Adipocyte (in vitro differentiated cells): ENCODE data around the gene SIGLEC8.
"Not testable (repeated sequence)": the region's sequence is repeated elsewhere in the genome, so short reads cannot be mapped to it uniquely, and the experiment has no call there.

Experiments used
- DNase-seq: peaks from one replicate; pipeline ENCODE4 v3.0.0-alpha.2; 2015; ENCODE audit warnings: low read depth
- H3K27me3 ChIP-seq: replicated peaks from 2 replicates; pipeline ENCODE4 v1.7.0; 2013; ENCODE audit warnings: mild to moderate bottlenecking, low read length, moderate library complexity; ENCODE audit not compliant: control insufficient read depth, insufficient read depth
- H3K36me3 ChIP-seq: 2 replicates; pipeline ENCODE4 v1.7.0; 2013; ENCODE audit warnings: low read length, mild to moderate bottlenecking, moderate library complexity; ENCODE audit not compliant: control insufficient read depth, insufficient read depth, severe bottlenecking
- H3K4me1 ChIP-seq: 2 replicates; pipeline ENCODE4 v1.7.0; 2013; ENCODE audit warnings: mild to moderate bottlenecking, low read length, moderate library complexity; ENCODE audit not compliant: control insufficient read depth, insufficient read depth
- H3K4me3 ChIP-seq: 2 replicates; pipeline ENCODE4 v1.7.0; 2013; ENCODE audit warnings: mild to moderate bottlenecking, low read length, moderate library complexity
- H3K9ac ChIP-seq: 2 replicates; pipeline ENCODE4 v1.7.0; 2013; ENCODE audit warnings: mild to moderate bottlenecking, low read length, moderate library complexity
- H3K9me3 ChIP-seq: 2 replicates; pipeline ENCODE4 v1.7.0; 2013; ENCODE audit warnings: mild to moderate bottlenecking, low read length, moderate library complexity; ENCODE audit not compliant: control insufficient read depth

SIGLEC8 gene

DNA sequence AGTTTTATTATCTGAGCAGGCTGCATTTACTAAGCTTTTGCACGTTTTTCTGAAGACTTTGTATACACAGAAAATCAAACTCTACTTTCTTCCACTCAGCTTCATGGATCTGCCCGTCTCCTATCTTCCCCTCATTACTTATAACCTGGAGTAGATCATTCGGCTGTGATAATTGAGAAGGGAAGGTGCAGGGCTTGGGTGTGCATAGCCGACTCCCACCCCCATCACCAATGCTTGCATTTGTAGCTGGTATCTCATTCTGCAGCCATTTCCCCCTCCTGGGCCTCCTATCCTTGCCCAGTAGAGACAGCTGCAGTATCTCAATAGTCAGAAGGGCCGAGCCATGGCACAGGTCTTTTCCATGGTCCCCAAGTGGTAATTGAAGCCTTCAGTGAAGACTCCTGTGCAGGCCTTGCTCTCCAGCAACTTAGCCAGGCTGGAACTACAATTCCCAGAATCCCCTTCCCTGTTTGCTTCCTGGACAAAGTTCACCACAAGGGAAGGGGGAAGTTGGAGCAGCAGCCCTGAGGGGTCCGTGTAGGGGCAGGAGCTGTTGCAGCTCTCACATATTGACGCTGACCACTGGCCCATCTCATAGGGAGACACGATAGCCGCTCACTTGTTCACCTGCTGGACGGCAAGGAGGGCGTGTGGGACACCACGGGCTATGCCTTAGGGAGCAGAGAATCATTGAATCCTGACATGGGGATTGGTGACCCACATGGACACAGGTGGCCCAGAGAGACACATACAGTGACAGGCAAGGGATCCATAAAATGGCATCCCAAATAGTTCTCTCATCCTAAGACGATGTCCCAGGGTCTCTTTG is 2.1 kb upstream of the SIGLEC8 start:
- H3K9me3 ChIP-seq = no peaks in the 10 kb centered on the region
- DNase-seq = peak; percentile 7
- H3K4me1 ChIP-seq = no peaks in the 10 kb centered on the region
- H3K36me3 ChIP-seq = no peaks in the 10 kb centered on the region
- peaks cover 20% of the 10 kb centered on the region for H3K27me3 ChIP-seq
- peak overlapping the region; percentile 49 for H3K4me3 ChIP-seq
- H3K9ac ChIP-seq = no peak overlapping the region

DNA sequence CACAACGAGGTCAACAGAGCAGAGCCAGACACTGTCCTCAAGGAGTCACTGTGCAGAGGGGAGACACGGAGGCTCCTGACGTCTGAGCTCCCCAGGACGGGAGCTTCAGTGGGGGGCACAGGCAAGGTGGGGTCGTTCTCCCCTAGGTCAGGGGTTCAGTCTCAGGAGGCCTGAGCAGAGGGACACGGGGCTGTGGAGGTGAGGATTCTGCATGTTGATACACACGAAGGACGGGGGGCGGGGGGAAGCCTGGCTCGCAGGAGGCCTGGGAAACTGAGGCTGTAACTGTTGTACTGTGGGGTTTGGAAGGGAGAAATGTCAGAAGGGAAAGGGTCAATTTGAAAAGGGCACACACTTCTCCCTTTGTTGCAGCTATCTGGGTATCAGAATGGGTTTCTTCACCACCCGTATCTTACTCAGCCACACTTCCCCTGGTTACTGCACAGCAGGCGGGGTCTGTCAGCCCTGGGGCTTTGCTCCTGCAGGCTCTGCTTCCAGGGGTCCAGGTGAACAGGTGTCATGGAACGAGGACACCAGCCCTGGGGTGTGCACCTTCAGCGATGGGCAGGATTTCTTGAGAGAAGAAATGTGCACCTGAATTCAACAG is 748 bp upstream of the SIGLEC8 start:
- H3K27me3 ChIP-seq = peaks cover 20% of the 10 kb centered on the region
- no peak overlapping the region for H3K4me3 ChIP-seq
- no peaks in the 10 kb centered on the region for H3K4me1 ChIP-seq
- no peak for DNase-seq
- no peaks in the 10 kb centered on the region for H3K36me3 ChIP-seq
- H3K9me3 ChIP-seq = no peaks in the 10 kb centered on the region
- H3K9ac ChIP-seq = no peak overlapping the region

DNA sequence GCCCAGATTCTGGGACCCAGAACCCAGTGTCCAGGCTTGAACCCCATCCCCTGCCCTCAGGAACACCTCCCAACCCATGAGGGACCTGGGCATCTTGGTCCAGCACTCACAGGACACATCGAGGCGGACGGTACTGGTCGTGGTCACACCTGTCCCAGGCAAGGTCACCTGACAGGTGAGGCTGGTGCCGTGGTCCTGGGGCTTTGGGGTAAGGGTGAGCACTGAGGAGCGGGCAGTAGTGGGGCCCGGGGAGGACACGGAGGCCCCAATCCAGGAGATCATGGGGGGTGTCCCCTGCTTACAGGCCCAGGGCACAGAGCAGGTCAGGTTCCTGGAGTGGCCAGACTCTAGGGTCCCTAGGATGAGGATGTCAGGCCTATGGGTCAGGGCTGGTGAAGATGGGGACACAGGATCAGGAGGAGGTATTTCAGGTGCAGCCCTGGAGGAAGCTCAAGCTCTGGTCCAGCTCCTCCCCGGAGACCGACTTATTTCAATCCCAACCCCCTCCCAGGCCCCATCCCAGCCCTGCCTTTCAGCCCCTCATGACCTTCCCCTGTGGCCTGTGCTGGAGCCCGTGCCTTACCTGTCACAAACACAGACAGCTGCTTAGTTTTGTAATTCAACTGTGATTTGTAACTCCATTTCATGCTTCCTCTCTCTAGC is 772 bp downstream of the SIGLEC8 start:
- Histone ChIP-seq H3K4me1 (no peaks in the 10 kb centered on the region), H3K9me3 (no peaks in the 10 kb centered on the region), H3K4me3 (no peak overlapping the region), H3K9ac (no peak overlapping the region), H3K36me3 (no peaks in the 10 kb centered on the region), H3K27me3 (peaks cover 14% of the 10 kb centered on the region)
- DNase-seq = no peak

DNA sequence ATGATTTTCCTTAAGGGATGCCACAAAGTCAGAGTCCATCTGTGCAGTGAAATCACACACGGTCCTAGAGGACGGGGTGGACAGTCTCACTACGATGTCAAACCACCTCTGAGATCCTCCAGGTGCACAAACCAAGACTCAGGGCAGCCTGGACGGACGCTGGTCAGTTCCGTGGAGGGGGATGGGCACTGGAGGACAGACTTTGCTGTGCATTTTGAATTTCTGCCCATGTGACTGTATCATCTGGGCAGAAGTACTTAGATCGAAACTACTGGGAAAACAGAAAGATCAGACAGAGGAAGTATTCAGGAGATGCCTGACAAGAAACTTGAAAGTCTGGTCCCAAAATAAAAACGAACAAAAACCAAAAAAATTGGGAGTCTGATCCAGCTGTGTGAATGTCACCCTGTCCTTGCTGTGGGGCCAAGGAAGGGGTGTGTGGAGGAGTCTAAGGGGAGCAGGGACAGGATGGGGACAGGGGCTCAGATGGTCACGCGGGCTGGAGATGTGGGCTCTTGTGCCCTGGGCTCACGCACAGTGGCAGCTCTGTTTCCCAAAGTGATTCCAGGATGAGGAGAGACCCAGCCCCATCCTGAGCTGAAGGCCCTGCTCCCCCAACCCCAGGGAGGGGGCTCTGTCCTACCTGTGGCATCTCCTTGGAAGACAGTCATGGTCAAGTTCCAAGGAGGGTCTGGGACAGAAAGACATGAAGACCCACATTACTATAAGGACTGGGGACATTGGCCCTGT is 1.5 kb downstream of the SIGLEC8 start:
- H3K4me3 ChIP-seq = no peak overlapping the region
- no peak for DNase-seq
- no peaks in the 10 kb centered on the region for H3K36me3 ChIP-seq

DNA sequence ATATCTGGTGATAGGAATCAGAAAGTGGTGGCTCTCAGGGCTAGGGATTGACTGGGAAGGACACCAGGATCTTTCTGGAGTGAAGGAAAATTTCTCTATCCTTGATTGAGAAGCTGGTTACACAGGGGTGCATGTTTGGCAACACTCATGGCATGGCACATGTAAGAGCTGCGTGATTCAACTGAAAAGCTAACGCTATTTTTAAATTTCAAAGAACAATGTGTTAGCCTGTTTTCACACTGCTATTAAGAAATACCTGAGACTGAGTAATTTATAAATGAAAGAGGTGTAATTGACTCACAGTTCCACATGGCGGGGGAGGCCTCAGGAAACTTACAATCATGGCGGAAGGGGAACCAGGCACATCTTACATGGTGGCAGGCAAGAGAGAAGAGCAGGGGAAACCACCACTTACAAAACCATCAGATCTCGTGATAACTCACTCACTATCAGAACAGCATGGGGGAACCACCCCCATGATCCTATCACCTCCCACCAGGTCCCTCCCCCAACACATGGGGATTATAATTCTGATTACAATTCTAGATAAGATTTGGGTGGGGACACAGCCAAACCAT is 7.4 kb downstream of the SIGLEC8 start:
- H3K27me3 ChIP-seq = no peaks in the 10 kb centered on the region
- no peak for DNase-seq
- H3K9ac ChIP-seq = no peak overlapping the region
- no peaks in the 10 kb centered on the region for H3K36me3 ChIP-seq
- H3K9me3 ChIP-seq = no peaks in the 10 kb centered on the region
- no peaks in the 10 kb centered on the region for H3K4me1 ChIP-seq
- no peak overlapping the region for H3K4me3 ChIP-seq

More for the DNA sequence above, 1.5 kb downstream of the SIGLEC8 start:
- Histone ChIP-seq H3K9ac (no peak overlapping the region), H3K9me3 (no peaks in the 10 kb centered on the region), H3K27me3 (peaks cover 9% of the 10 kb centered on the region), H3K4me1 (no peaks in the 10 kb centered on the region)

DNA sequence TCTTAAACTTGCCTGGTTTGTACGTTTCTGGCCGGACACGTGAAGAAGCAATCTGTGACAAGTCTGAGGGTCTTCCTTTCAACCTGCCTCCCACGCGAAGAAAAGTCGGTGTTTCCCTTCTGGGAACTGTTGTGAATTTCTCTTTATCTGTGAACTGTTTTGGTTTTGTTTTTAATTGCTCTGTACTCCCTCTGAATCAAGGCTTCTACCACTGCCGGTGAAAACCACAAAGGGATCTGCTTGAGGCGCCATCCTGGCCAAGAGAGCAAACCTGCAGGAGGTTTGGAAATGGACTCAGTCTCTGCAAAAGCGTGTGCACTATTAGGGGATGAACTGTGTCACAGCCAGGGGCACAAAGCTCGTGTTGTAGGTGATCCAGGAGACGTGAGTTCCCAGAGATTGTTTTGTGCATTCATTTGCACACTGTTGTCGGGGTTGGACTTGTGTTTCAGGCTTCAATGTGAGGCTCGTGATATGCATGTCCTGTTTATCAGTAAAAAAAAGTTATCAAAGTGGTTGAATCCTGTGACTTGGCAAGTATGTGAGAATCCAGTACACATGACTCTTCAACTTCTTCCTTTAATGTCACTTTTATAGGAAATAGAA is 9.7 kb downstream of the SIGLEC8 start:
- Histone ChIP-seq H3K4me1 (no peaks in the 10 kb centered on the region), H3K4me3 (no peak overlapping the region), H3K9me3 (no peaks in the 10 kb centered on the region), H3K9ac (no peak overlapping the region), H3K36me3 (no peaks in the 10 kb centered on the region), H3K27me3 (no peaks in the 10 kb centered on the region)
- no peak for DNase-seq

DNA sequence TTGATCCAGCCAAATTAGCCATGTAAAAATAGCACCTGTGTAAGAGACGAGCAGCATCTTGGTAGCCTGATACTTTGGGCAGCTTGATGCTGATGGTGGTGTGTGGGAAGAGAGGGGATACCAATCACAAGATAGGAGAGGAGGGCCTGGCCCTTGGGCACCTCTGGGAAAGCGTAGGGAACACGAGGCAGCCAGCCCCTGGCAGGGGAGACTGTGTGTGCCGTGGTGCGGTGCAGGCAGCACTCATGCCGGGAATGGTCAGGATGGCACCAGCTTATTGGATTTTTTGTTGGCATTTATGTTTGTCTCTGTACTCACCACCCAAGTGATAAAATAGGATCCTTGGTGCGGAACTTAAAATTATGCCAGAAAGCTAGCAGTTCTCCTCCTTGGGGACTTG is 10.2 kb downstream of the SIGLEC8 start:
- Histone ChIP-seq H3K9me3 (no peaks in the 10 kb centered on the region), H3K36me3 (no peaks in the 10 kb centered on the region), H3K4me1 (no peaks in the 10 kb centered on the region), H3K4me3 (no peak overlapping the region), H3K9ac (no peak overlapping the region), H3K27me3 (no peaks in the 10 kb centered on the region)
- DNase-seq = no peak

DNA sequence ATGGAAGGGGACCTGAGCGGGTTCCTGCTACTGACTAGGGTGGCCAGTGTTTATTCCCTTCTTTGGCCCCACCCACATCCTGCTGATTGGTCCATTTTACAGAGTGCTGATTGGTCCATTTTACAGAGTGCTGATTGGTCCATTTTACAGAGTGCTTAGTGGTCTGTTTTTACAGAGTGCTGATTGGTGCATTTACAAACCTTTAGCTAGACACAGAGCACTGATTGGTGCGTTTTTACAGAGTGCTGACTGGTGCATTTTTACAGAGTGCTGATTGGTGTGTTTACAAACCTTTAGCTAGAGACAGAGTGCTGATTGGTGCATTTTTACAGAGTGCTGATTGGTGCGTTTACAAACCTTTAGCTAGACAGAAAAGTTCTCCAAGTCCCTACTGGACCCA is 10.7 kb downstream of the SIGLEC8 start:
- H3K9ac ChIP-seq, H3K27me3 ChIP-seq, DNase-seq: not testable (repeated sequence)

DNA sequence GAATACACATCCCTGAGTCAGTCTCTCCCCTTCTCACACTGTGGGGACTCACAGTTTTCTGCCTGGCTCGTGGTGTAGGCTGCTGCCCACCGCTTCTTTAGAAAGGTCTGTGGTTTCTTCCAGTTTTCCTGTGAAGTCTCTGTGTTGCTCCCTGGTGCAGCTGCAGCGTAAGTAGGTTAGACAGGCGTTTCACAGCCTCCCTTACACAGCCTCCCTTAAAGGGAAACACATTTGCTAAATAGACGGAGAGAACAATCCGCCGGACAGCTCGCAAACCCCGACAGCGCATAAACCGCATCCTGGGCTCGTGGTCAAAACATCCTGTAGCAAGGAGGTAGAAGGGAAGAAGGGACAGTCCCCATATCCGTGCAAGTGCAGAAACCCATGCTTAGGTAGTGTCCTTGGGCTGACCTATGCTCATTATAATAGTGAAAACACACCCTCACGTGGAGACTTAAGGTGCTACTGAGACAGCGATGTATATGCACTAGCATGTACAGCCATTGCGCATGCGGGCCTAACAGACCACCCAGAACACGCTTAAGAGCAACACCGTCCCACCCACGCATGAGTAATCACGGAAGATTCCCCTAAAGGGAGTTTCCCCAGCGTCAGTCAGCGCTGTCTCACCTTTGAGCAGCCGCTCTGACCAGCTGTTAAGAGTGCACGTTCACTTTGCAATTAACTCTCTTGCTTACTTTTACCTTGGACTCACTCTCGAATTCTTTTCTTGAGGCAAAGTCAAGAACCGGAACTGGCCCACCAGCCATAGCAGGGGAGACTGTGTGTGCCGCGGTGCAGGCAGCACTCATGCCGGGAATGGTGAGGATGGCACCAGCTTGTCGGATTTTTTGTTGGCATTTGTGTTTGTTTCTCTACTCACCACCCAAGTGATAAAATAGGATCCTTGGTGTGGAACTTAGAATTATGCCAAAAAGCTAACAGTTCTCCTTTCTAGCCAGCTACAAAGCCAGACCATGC is 16.6 kb downstream of the SIGLEC8 start:
- Histone ChIP-seq H3K27me3 (peaks cover 8% of the 10 kb centered on the region), H3K9ac (no peak overlapping the region), H3K4me1 (no peaks in the 10 kb centered on the region), H3K9me3 (no peaks in the 10 kb centered on the region), H3K4me3 (no peak overlapping the region), H3K36me3 (no peaks in the 10 kb centered on the region)
- no peak for DNase-seq

More for the DNA sequence above, 10.7 kb downstream of the SIGLEC8 start:
- H3K36me3 ChIP-seq, H3K4me3 ChIP-seq, H3K4me1 ChIP-seq, H3K9me3 ChIP-seq: not testable (repeated sequence)
